HG03520 (cell line): ENCODE data around the gene THSD4.
"Not testable (repeated sequence)": the region's sequence is repeated elsewhere in the genome, so short reads cannot be mapped to it uniquely, and the experiment has no call there.

Experiments
- ATAC-seq: cut with Tn5 transposase; IDR thresholded peaks from one replicate; pipeline ENCODE4 v1.9.1; 2021; ENCODE audit warnings: mild to moderate bottlenecking, moderate library complexity; ENCODE audit not compliant: unreplicated experiment

THSD4 gene

GRCh38 chr15:71118881-71119632 lies 3.8 kb downstream of the THSD4 start:
- no peak for ATAC-seq

- no peak for ATAC-seq
Observed at GRCh38 chr15:71120428-71120944, 5.2 kb downstream of the THSD4 start.

DNA sequence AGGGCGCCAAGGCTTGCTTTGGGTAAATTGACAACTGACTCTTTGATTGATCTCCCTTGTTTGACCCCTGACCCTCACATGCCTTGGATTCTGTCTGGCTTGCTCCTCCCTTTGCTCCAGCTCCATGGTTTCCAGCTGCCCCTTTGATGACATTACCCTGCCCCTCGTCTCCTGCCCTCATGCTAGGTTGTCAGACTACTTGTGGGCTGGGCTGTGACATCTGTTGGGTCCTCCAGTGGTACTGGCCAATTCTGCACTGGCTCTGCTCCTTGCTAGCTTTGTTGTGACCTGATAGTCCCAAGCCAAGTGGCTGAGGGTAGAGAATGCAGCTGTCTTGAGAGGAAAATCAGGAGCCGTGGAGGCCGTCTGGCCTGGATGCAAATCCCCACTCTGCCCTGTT lies 6.2 kb downstream of the THSD4 start:
- ATAC-seq = no peak

DNA sequence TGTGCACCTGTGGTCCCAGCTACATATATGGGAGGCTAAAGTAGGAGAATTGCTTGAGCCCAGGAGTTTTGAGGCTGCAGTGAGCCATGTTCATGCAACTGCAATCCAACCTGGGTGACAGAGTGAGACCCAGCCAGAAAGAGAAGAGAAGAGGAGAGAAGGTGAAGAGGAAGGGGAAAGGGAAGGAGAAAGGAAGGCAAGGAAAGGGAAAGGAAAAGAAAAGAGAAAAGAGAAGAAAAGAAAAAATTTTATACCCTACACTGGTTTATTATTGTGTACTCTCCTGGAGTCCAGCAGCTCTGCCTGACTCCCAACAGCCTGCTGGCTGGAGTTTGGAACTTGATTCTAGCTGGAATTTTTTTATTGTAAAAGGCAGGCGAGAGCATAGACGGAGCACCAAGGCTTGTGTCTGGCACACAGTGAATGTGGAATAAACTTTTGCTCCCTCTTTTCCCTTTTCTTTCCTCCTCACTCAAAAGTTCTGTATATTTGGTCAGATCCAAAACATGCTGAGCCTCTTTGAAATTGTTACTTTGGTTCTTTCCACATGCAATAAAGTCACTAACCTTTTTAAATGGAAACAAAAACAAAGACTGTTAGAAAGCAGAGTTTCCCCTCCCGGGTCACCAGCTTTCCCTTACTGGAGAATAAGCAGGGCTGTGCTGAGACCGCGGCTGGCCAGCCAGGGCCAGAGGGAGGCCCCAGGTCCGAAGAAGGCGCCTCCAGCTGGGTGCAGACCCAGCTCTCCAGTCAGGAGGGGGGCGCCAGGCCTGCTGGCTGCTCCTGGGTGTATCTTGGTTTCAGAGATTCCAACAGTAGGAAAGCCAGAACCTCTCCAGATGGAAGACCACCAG lies 9.9 kb downstream of the THSD4 start:
- ATAC-seq = no peak

- ATAC-seq = no peak
Observed at GRCh38 chr15:71125831-71126450, 10.7 kb downstream of the THSD4 start.

DNA sequence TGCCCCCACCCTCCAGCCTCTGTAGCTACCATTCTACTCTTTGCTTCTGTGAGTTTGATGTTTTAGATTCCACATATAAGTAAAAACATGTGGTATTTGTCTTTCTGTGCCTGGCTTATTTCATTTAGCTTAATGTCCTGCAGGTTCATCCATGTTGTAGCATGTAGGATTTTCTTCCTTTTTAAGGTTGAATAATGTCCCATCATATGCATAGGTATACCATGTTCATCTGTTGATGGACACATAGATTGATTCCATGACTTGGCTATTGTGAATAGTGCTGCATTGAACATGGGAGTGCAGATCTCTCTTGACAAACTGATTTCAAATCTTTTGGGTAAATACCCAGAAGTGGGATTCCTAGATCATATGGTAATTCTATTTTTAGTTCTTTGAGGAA lies 11.8 kb downstream of the THSD4 start:
- ATAC-seq = no peak

DNA sequence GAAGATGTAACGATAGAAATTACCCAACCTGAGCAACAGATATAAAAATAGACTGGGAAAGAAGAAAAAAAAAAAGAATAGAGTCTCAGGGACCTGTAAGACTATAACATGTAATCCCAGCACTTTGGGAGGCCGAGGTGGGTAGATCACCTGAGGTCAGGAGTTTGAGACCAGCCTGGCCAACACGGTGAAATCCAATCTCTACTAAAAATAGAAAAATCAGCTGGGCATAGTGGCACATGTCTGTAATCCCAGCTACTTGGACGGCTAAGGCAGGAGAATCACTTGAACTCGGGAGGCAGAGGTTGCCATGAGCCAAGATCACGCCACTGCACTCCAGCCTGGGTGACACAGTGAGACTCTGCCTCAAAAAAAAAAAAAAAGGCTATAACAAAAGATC lies 12.9 kb downstream of the THSD4 start:
- not testable (repeated sequence) for ATAC-seq

DNA sequence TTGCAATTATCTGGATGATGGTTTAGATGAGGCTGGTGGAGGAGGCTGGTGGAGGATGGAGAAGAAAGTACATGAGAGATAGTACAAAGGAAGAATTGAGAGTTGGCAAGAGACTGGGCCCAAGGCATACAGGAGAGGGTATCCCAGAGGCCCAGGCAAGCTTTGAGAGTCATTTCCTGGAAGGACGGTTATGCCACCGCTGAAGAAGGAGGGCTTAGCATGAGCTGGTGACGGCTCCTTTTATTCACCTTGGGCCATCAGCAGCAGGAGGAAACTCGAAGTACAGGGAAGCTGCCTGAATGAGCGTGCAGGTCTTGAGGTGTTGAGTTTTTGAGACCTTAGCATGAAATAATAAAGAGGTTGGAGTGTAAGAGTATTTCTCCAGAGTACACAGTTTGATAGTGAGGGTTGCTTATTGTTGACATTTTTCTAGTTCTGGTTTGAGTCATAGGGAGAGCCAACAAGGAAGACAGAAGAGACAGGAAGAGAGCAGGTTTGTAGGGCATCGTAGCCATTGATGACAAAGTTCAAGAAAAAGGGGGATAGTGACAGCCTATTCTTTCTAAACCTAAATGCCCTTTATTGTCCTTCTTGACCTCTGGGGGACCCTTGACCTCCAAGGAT lies 13.8 kb downstream of the THSD4 start:
- ATAC-seq = no peak

GRCh38 chr15:71129669-71130068 lies 14.4 kb downstream of the THSD4 start:
- no peak for ATAC-seq

DNA sequence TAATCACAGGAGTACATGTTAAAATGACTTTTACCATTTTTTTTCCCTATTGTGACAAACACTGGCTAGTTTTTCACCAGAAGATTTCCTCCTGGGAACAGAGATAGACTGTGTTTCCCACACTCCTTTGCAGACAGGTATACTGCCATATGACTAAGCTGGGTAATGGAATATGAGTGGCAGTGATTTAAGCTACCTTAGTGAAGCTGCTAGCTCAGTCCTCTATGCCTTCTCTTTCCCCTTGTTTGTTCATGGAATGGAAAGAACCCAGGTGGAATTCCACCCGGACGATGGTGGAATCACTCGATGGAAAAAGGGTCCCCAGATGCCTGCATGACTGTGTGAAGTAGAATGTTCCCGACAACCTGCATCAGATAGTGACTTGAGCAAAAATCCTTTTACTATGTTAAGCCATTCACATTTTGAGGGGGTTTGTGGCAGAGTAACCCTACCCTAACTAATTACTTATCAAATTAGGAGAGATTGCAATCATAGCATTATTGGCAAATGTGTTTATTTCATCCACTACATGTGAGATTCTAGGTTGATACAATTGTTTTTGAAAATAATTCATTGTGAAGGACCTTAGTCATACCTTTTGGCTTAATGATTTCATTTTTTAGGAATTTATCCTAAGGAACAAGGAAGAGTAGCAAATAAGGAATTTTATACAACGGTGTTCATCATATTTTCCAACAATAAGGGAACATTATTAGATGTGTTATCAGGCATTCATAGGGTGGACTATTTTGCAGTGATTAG lies 16.5 kb downstream of the THSD4 start:
- ATAC-seq = no peak

DNA sequence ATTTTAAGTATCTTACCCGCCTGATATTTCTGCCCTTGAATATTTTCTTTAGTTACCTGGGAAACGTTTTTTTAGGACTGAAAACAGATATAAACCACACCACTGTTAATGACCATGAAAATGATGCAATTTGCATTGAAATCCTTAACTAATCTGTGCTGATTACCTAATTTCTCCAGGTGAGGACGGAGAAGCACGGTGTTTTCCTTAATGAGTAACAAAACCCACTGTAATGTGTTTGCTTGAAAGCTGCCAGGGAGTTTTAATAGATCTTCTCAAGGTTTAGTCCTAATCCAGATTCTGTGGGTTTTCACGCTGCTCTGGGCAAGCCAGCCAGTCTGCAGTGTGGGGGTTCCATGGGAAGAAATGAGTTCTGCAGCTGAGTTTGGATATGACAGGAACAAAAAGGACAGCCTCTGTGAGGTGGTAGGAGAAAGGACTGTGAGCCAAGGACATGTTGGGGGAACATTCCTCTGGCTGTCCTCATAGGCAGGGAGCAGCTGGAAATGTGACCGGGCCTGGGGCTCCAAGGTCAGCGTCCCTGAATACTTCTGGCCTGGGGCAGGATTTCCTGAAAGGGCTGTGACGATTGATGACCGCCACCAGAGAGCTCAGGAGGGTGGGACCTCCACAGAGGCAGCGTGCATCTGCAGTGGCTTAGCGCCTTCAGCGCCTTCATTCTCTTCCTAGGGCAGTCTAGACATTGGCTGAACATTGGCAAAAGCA lies 18.6 kb downstream of the THSD4 start:
- ATAC-seq = no peak

GRCh38 chr15:71136159-71136783 lies 21.0 kb downstream of the THSD4 start:
- ATAC-seq = no peak

GRCh38 chr15:71136793-71137518 lies 21.7 kb downstream of the THSD4 start:
- ATAC-seq = no peak

DNA sequence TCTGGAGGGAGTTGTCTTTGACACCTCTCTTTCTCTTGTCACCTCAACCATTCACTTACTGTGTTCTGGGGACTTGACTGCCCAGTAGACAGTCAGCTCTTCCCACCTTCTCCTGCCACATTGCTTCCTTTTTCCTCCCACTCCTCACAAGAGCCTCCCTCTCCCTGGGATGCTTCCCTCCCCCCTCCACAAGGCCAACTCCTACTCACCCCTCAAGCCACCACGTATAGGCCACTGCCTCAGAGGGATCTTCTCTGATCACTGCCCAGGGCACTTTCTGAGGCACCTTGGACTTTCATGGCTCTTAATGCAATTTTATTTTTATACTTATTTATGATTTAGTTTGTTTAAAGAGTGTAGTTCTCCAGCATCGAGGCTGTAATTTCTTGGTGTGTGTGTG lies 23.2 kb downstream of the THSD4 start:
- no peak for ATAC-seq

- no peak for ATAC-seq
Observed at GRCh38 chr15:71139241-71139640, 24.0 kb downstream of the THSD4 start.

GRCh38 chr15:71141572-71141971 lies 26.3 kb downstream of the THSD4 start:
- ATAC-seq = no peak

DNA sequence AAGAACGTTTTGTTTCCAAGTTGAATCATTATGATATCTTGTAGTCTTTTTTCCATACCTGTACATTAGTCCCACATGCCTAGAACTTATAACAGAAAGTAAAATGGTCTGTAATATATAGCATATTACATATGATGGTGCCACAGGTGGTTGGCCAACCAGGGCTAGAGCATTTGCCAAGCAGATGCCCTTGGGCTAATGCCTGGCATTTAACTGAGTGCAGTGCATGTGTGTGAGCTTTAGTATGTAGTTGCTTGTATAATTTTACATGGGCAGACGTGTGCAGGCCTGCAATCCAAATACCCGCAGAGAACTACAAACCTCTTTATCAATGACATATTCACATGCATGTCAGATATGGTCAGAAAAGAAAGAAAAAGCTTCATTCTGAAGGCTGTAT lies 27.5 kb downstream of the THSD4 start:
- no peak for ATAC-seq
